Endothelial cell of umbilical vein (primary cell): Measurements from ENCODE around the gene CCBE1. TPM values are rescaled to one million over a fixed set of nuclear protein-coding genes. Genes with fewer than 3 reads are reported as not detected.

Experiments
- BruUV-seq: library from RNA; stranded (reverse); fragments of 400-500 nt; replicated peaks from 2 replicates; lab custom pipeline; 2021; lab: Mats Ljungman, UMichigan
- CTCF ChIA-PET: fragments of 300-600, 350-600 bp; sonication (Branson Sonifier 250); formaldehyde crosslinking; loops from one replicate; lab custom pipeline; 2021; ENCODE audit warnings: antibody characterized with exemption, inconsistent platforms; lab: Charles Lee
- POLR2A ChIA-PET: fragments of 300-600, 350-600 bp; sonication (Branson Sonifier 250); formaldehyde crosslinking; loops from one replicate; lab custom pipeline; 2021; ENCODE audit warnings: antibody characterized with exemption, inconsistent platforms; lab: Charles Lee
- DNase-seq: peaks from one replicate; pipeline ENCODE4 v3.0.0-alpha.2; 2011; ENCODE audit warnings: low read depth, low spot score
- FAIRE-seq: peaks from 2 replicates; lab custom pipeline; 2011; peaks lifted over from hg19 to GRCh38; lab: Jason Lieb, UNC
- H2AFZ ChIP-seq: 2 replicates; pipeline ENCODE4 v1.6.0; 2012; ENCODE audit warnings: low read depth, low read length, control low read depth, inconsistent platforms
- H3K27ac ChIP-seq: 2 replicates; pipeline ENCODE4 v1.5.1; 2011; ENCODE audit warnings: low read depth, mild to moderate bottlenecking, control low read depth, low read length, moderate library complexity; ENCODE audit not compliant: insufficient read depth
- H3K27me3 ChIP-seq, 2 experiments: 2 replicates each; pipeline versions ENCODE4 v1.6.0 to v1.6.1; 2011; ENCODE audit warnings: low read length in 2 of 2, mixed read lengths in 1 of 2; ENCODE audit not compliant: control insufficient read depth in 2 of 2, insufficient read depth in 2 of 2
- H3K36me3 ChIP-seq, 2 experiments: 2 replicates in 1 of 2; 3 replicates in 1 of 2; pipeline ENCODE4 v1.5.1; 2011; ENCODE audit warnings: low read length in 2 of 2, mild to moderate bottlenecking in 1 of 2, moderate library complexity in 1 of 2; ENCODE audit not compliant: control insufficient read depth in 2 of 2, insufficient read depth in 2 of 2; ENCODE audit errors: extremely low read depth in 1 of 2
- H3K4me1 ChIP-seq: 3 replicates; pipeline ENCODE4 v1.5.1; 2011; ENCODE audit warnings: mild to moderate bottlenecking, low read length; ENCODE audit not compliant: control insufficient read depth, insufficient read depth; ENCODE audit errors: extremely low read depth
- H3K4me2 ChIP-seq: 2 replicates; pipeline ENCODE4 v1.6.1; 2011; ENCODE audit warnings: low read length, control low read depth, mixed read lengths; ENCODE audit not compliant: insufficient read depth
- H3K4me3 ChIP-seq, 3 experiments: fragments of 200-600 bp in 1 of 3; sonication (generic), shearing (Covaris generic) in 1 of 3; replicated peaks in 1 of 3; 2 replicates each; pipeline ENCODE4 v1.5.1; 2011 to 2016; ENCODE audit warnings: control low read depth in 3 of 3, low read length in 3 of 3, mild to moderate bottlenecking in 2 of 3, inconsistent platforms in 1 of 3, low read depth in 1 of 3, moderate library complexity in 1 of 3; ENCODE audit not compliant: insufficient read depth in 1 of 3
- H3K79me2 ChIP-seq: 2 replicates; pipeline ENCODE4 v1.6.0; 2012; ENCODE audit warnings: low read length, inconsistent platforms; ENCODE audit not compliant: control insufficient read depth, insufficient read depth
- H3K9ac ChIP-seq: replicated peaks from 2 replicates; pipeline ENCODE3; 2011; ENCODE audit warnings: low read length, control low read depth; ENCODE audit not compliant: insufficient read depth; ENCODE audit errors: extremely low read depth
- H3K9me1 ChIP-seq: replicated peaks from 3 replicates; pipeline ENCODE4 v1.6.0; 2011; ENCODE audit warnings: mild to moderate bottlenecking, low read length; ENCODE audit not compliant: control insufficient read depth, insufficient read depth; ENCODE audit errors: extremely low read depth
- H3K9me3 ChIP-seq: replicated peaks from 2 replicates; pipeline ENCODE4 v1.5.1; 2012; ENCODE audit warnings: low read length, inconsistent platforms; ENCODE audit not compliant: control insufficient read depth, insufficient read depth
- H4K20me1 ChIP-seq: replicated peaks from 2 replicates; pipeline ENCODE3; 2011; ENCODE audit warnings: mild to moderate bottlenecking, low read length; ENCODE audit not compliant: control insufficient read depth, insufficient read depth; ENCODE audit errors: extremely low read depth
- CTCF ChIP-seq, 2 donors: IDR thresholded peaks; 1 replicate in 1 of 2; 2 replicates in 1 of 2; pipeline ENCODE4 v1.5.1; 2011; ENCODE audit warnings: low read length in 2 of 2, mild to moderate bottlenecking in 2 of 2, moderate library complexity in 2 of 2, control low read depth in 1 of 2, inconsistent platforms in 1 of 2, low read depth in 1 of 2; ENCODE audit not compliant: insufficient read depth in 1 of 2; ENCODE audit errors: extremely low read depth in 1 of 2
- EZH2 ChIP-seq: IDR thresholded peaks from 2 replicates; pipeline ENCODE4 v1.6.1; 2012; ENCODE audit warnings: borderline replicate concordance, low read depth, mild to moderate bottlenecking, moderate library complexity, low read length, inconsistent platforms; ENCODE audit not compliant: severe bottlenecking
- FOS ChIP-seq: IDR thresholded peaks from 2 replicates; pipeline ENCODE4 v1.6.1; 2011; ENCODE audit warnings: mild to moderate bottlenecking, low read length, moderate library complexity, borderline replicate concordance; ENCODE audit not compliant: insufficient read depth
- GATA2 ChIP-seq: IDR thresholded peaks from 2 replicates; pipeline ENCODE4 v1.7.0; 2011; ENCODE audit warnings: low read depth, mild to moderate bottlenecking, moderate library complexity, mixed read lengths, low read length; ENCODE audit not compliant: insufficient read length, insufficient read depth
- JUN ChIP-seq: IDR thresholded peaks from 2 replicates; pipeline ENCODE4 v1.6.1; 2011; ENCODE audit warnings: borderline replicate concordance, low read depth; ENCODE audit not compliant: insufficient read length, insufficient read depth
- MAX ChIP-seq: IDR thresholded peaks from 2 replicates; pipeline ENCODE4 v1.6.1; 2011; ENCODE audit not compliant: insufficient read depth, insufficient read length
- MYC ChIP-seq: IDR thresholded peaks from one replicate; pipeline ENCODE4 v1.6.1; 2011; ENCODE audit warnings: mild to moderate bottlenecking, low read depth, low read length
- POLR2A ChIP-seq: IDR thresholded peaks from 2 replicates; pipeline ENCODE4 v1.6.1; 2012; ENCODE audit warnings: low read depth, mild to moderate bottlenecking, control low read depth, low read length
- POLR2AphosphoS5 ChIP-seq: IDR thresholded peaks from 2 replicates; pipeline ENCODE4 v1.6.1; 2012; ENCODE audit warnings: low read depth, mild to moderate bottlenecking, control low read depth, low read length, moderate library complexity; ENCODE audit not compliant: insufficient read depth
- dilution Hi-C: fragments of 300-500 bp; cut with MboI; formaldehyde crosslinking; loops from one replicate; pipeline ENCODE4 v1.15.0; 2019; ENCODE audit warnings: low sequenced_read_pairs; ENCODE audit not compliant: extremely low pct_ligation_motif_present
- intact Hi-C: fragments of 100-400 bp; cut with micrococcal nuclease; formaldehyde crosslinking; loops from one replicate; pipeline ENCODE4 v1.10.0; 2022
- polyA plus RNA-seq, 4 experiments: library from polyadenylated mRNA; depleted of rRNA in 3 of 4; stranded (reverse) in 3 of 4; unstranded in 1 of 4; fragments of >200 nt; gene quantifications; 2 replicates each; pipeline versions ENCODE4 v1.2.1 to v1.2.3, GENCODE V29; 2011 to 2012; ENCODE audit warnings: missing spikeins in 1 of 4
- total RNA-seq: library from RNA; stranded (reverse); gene quantifications from 2 replicates; pipeline ENCODE4 v1.2.3, GENCODE V29; 2021

Gene CCBE1
- total and polyA plus RNA-seq, 2 donors (not counting 3 experiments of a cell fraction or from before 2014, with no cell fraction given): 0.04 TPM; not detected in 1

- dilution Hi-C loops (no loop called here), intact Hi-C loops (no loop called here)
- ChIA-PET POLR2A (no interaction called here), CTCF (interaction anchor here (0.9 to 1.1 kb wide), 3 partner anchors 11 to 32 kb away, joined by 3 read pairs; partner anchors contain the start of gene CCBE1)
- H3K9ac ChIP-seq: no peak overlapping the region
- H2AFZ ChIP-seq: no peak overlapping the region
- no peaks in the 10 kb centered on the region for H4K20me1 ChIP-seq
- no peaks in the 10 kb centered on the region for H3K79me2 ChIP-seq
- no peak for FAIRE-seq
- H3K9me3 ChIP-seq: no peaks in the 10 kb centered on the region
- DNase-seq: no peak
- no TSS peak for BruUV-seq
- no peak overlapping the region for H3K27ac ChIP-seq
- H3K27me3 ChIP-seq: no peaks in the 10 kb centered on the region
- H3K4me2 ChIP-seq: no peak overlapping the region
- no peaks in the 10 kb centered on the region for H3K36me3 ChIP-seq
- H3K4me1 ChIP-seq: no peaks in the 10 kb centered on the region
- TF ChIP-seq CTCF (IDR thresholded peaks at IDR 0.05; ENCODE audit: extremely low read depth in 1 of 2, insufficient read depth in 1 of 2, low read depth in 1 of 2, low read length in 2 of 2): no peak
- no peak for TF ChIP-seq GATA2
- no peak for TF ChIP-seq POLR2A
- no peak for TF ChIP-seq MYC
- no peak for TF ChIP-seq JUN
- no peak for TF ChIP-seq MAX
- no peak for TF ChIP-seq POLR2AphosphoS5
- TF ChIP-seq EZH2: no peak
- TF ChIP-seq FOS: no peak
- no peak overlapping the region for H3K4me3 ChIP-seq
- no peaks in the 10 kb centered on the region for H3K9me1 ChIP-seq
These were observed 31.6 kb upstream of the CCBE1 start for GRCh38 chr18:59728816-59729215.
